Lung (tissue), 12 donors: ENCODE data around the gene ZEB2. TPM values are rescaled to one million over a fixed set of nuclear protein-coding genes. Genes with fewer than 3 reads are reported as not detected.

Experiments used
- ATAC-seq: fragments of 200-7000 bp; cut with Tn5 transposase; one replicate; pipeline ENCODE4 v1.9.1; 2020; ENCODE audit warnings: moderate number of reproducible peaks; ENCODE audit not compliant: insufficient read depth, low FRiP score
- DNase-seq, 3 donors: peaks; one replicate each; pipeline ENCODE4 v3.0.0-alpha.2; 2013 to 2017
- H3K27ac ChIP-seq, 2 donors: one replicate each; pipeline ENCODE4 v1.5.1; 2013; ENCODE audit warnings: mild to moderate bottlenecking in 2 of 2, moderate library complexity in 2 of 2, control low read depth in 1 of 2, inconsistent platforms in 1 of 2, low read depth in 1 of 2, low read length in 1 of 2
- H3K27me3 ChIP-seq, 3 donors: one replicate each; pipeline ENCODE4 v1.5.1; 2013; ENCODE audit warnings: low read length in 2 of 3; ENCODE audit not compliant: control insufficient read depth in 3 of 3, insufficient read depth in 3 of 3
- H3K36me3 ChIP-seq, 4 donors: one replicate each; pipeline ENCODE4 v1.5.1; 2013; ENCODE audit warnings: low read length in 4 of 4, mild to moderate bottlenecking in 1 of 4, moderate library complexity in 1 of 4; ENCODE audit not compliant: control insufficient read depth in 4 of 4, insufficient read depth in 4 of 4
- H3K4me1 ChIP-seq, 5 donors: one replicate each; pipeline ENCODE4 v1.5.1; 2013; ENCODE audit warnings: low read length in 5 of 5, mild to moderate bottlenecking in 2 of 5, moderate library complexity in 1 of 5; ENCODE audit not compliant: control insufficient read depth in 5 of 5, insufficient read depth in 5 of 5
- H3K4me3 ChIP-seq: one replicate; pipeline ENCODE4 v1.5.1; 2013; ENCODE audit warnings: mild to moderate bottlenecking, control low read depth, moderate library complexity
- H3K9ac ChIP-seq, 2 donors: one replicate each; pipeline ENCODE4 v1.5.1; 2013; ENCODE audit warnings: low read length in 2 of 2, control low read depth in 1 of 2; ENCODE audit not compliant: insufficient read depth in 1 of 2
- H3K9me3 ChIP-seq, 4 donors: one replicate each; pipeline ENCODE4 v1.5.1; 2013; ENCODE audit warnings: low read length in 3 of 4, mild to moderate bottlenecking in 1 of 4, moderate library complexity in 1 of 4; ENCODE audit not compliant: control insufficient read depth in 4 of 4, insufficient read depth in 3 of 4
- WGBS, 2 donors: extraction: QIAGEN DNeasy Blood & Tissue Kit; methylation state at CpG; one replicate each; pipeline ENCODE4 v1.1.7; 2013; 5-methylcytosine and 5-hydroxymethylcytosine counted together
- polyA plus RNA-seq, 2 donors: library from polyadenylated mRNA; stranded (reverse); fragments of 200-250 nt; gene quantifications; one replicate each; pipeline ENCODE4 v1.2.1, GENCODE V29; 2013
- total RNA-seq, 2 donors: library from RNA; depleted of rRNA in 1 of 2; stranded (reverse); fragments of >200 nt in 1 of 2; gene quantifications; one replicate each; pipeline ENCODE4 v1.2.1, GENCODE V29; 2014 to 2021
- TF ChIP-seq, protein P1 (sequence below): IDR thresholded peaks from 2 replicates; pipeline ENCODE4 v1.5.1; 2012; ENCODE audit warnings: mild to moderate bottlenecking; ENCODE audit errors: control extremely low read depth, extremely low read depth
- donor health status: control.
- donor health status: control.
- donor health status: Bipolar disorder and iron deficiency.
- donor health status: healthy.
- donor health status: DM: yes; HTN: yes; CAD: no.

The ZEB2 gene
- total and polyA plus RNA-seq, 4 donors: 27.0 to 332 (median 127) TPM

- Histone ChIP-seq H3K9me3 (no peaks in the 10 kb centered on the region), H3K27ac (no peak overlapping the region), H3K4me1 (peaks cover 6 to 82% (median 28%) of the 10 kb centered on the region in 5 donors), H3K4me3 (no peak overlapping the region), H3K36me3 (peaks cover 0 to 18% (median 3%) of the 10 kb centered on the region in 4 donors), H3K27me3 (no peaks in the 10 kb centered on the region), H3K9ac (peak overlapping the region in 1 of 2 donors; percentile 23)
- WGBS, 2 donors: 90 to 93% methylated on average over 4 of the region's 4 CpGs
- DNase-seq (no peak), ATAC-seq (no peak)
- TF ChIP-seq, protein P1, sequence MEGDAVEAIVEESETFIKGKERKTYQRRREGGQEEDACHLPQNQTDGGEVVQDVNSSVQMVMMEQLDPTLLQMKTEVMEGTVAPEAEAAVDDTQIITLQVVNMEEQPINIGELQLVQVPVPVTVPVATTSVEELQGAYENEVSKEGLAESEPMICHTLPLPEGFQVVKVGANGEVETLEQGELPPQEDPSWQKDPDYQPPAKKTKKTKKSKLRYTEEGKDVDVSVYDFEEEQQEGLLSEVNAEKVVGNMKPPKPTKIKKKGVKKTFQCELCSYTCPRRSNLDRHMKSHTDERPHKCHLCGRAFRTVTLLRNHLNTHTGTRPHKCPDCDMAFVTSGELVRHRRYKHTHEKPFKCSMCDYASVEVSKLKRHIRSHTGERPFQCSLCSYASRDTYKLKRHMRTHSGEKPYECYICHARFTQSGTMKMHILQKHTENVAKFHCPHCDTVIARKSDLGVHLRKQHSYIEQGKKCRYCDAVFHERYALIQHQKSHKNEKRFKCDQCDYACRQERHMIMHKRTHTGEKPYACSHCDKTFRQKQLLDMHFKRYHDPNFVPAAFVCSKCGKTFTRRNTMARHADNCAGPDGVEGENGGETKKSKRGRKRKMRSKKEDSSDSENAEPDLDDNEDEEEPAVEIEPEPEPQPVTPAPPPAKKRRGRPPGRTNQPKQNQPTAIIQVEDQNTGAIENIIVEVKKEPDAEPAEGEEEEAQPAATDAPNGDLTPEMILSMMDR: no peak
Measured at GRCh38 chr2:144481666-144482065, 38.3 kb downstream of the ZEB2 start.

GRCh38 chr2:144481109-144481508 lies 38.8 kb downstream of the ZEB2 start:
- no peak for ATAC-seq

DNA sequence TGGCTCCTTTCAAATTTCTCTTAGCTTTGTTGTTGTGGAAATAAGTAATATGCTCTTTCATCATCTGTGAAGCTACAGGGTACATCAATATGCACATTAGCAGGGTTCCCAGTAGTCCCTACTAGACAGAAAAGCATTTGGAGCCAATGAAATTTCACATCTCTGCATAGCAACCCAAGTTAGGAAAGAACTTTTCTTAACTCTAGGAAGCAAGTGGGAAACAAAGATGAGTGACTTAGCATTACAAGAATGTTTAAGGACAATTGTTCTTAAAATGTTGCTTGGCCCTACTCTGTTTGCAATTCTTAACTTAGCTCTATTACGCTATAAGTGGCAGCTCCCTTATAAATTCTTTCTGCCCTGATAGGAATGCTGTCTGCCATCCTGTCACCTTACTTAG lies 39.6 kb downstream of the ZEB2 start:
- 67 to 96% methylated on average over 1 of the region's 1 CpG for WGBS, 2 donors
- Histone ChIP-seq H3K27ac (no peak overlapping the region), H3K4me1 (peaks cover 6 to 93% (median 36%) of the 10 kb centered on the region in 5 donors), H3K9me3 (no peaks in the 10 kb centered on the region), H3K9ac (peak overlapping the region in 1 of 2 donors; percentile 14), H3K36me3 (peaks cover 0 to 18% (median 3%) of the 10 kb centered on the region in 4 donors), H3K27me3 (no peaks in the 10 kb centered on the region), H3K4me3 (no peak overlapping the region)
- peak in 2 of 3 donors; percentile 65 to 71 for DNase-seq
- no peak for ATAC-seq
- TF ChIP-seq, protein P1: no peak

More at GRCh38 chr2:144481109-144481508, 38.8 kb downstream of the ZEB2 start:
- WGBS, 2 donors: 52 to 61% methylated on average over 6 of the region's 6 CpGs
- Histone ChIP-seq H3K4me3 (no peak overlapping the region), H3K27ac (peak overlapping the region in 1 of 2 donors; percentile 67), H3K9me3 (no peaks in the 10 kb centered on the region), H3K27me3 (no peaks in the 10 kb centered on the region), H3K9ac (peak overlapping the region in 1 of 2 donors; percentile 14), H3K36me3 (peaks cover 0 to 18% (median 3%) of the 10 kb centered on the region in 4 donors), H3K4me1 (peaks cover 6 to 84% (median 34%) of the 10 kb centered on the region in 5 donors)
- DNase-seq: no peak
- TF ChIP-seq, protein P1: no peak

GRCh38 chr2:144479659-144480058 lies 40.3 kb downstream of the ZEB2 start:
- H3K9me3 ChIP-seq: no peaks in the 10 kb centered on the region
- H3K4me1 ChIP-seq: peaks cover 6 to 95% (median 32%) of the 10 kb centered on the region in 5 donors
- peak overlapping the region in 1 of 2 donors; percentile 56 for H3K27ac ChIP-seq
- no peaks in the 10 kb centered on the region for H3K27me3 ChIP-seq
- ATAC-seq (no peak), DNase-seq (no peak)
- no peak overlapping the region for H3K4me3 ChIP-seq
- TF ChIP-seq, protein P1: no peak
- 74 to 86% methylated on average over 8 of the region's 8 CpGs for WGBS, 2 donors
- peaks cover 0 to 14% (median 3%) of the 10 kb centered on the region in 4 donors for H3K36me3 ChIP-seq
- peak overlapping the region in 1 of 2 donors; percentile 35 for H3K9ac ChIP-seq
